ENCODE data around the gene CLRN1. TPM values are rescaled to one million over a fixed set of nuclear protein-coding genes. Genes with fewer than 3 reads are reported as not detected.

Gene CLRN1
- total RNA-seq, 1 donor from 2014 or later: not detected

- peaks cover 4% of the 10 kb centered on the region for H3K27me3 Mint-ChIP-seq
Measured at GRCh38 chr3:150942221-150942620, 30.3 kb downstream of the CLRN1 start.

GRCh38 chr3:150936693-150937092, 35.8 kb downstream of the CLRN1 start:
- H3K27ac Mint-ChIP-seq: no peak overlapping the region
- peaks cover 11% of the 10 kb centered on the region for H3K4me1 Mint-ChIP-seq (ENCODE audit: unreplicated experiment)
- no peaks in the 10 kb centered on the region for H3K9me3 Mint-ChIP-seq
- H3K36me3 Mint-ChIP-seq: no peaks in the 10 kb centered on the region
- no peak overlapping the region for H3K4me3 Mint-ChIP-seq
- TF ChIP-seq CTCF (conservative IDR thresholded peaks at IDR 0.05): no peak
- DNase-seq (ENCODE audit: extremely low spot score, unreplicated experiment): no peak
- H3K27me3 Mint-ChIP-seq: no peaks in the 10 kb centered on the region

More at GRCh38 chr3:150942221-150942620, 30.3 kb downstream of the CLRN1 start:
- no peaks in the 10 kb centered on the region for H3K9me3 Mint-ChIP-seq
- no peaks in the 10 kb centered on the region for H3K4me1 Mint-ChIP-seq (ENCODE audit: unreplicated experiment)
- no peak overlapping the region for H3K27ac Mint-ChIP-seq
- no peak for TF ChIP-seq CTCF (conservative IDR thresholded peaks at IDR 0.05)
- no peak overlapping the region for H3K4me3 Mint-ChIP-seq
- no peaks in the 10 kb centered on the region for H3K36me3 Mint-ChIP-seq
- no peak for DNase-seq (ENCODE audit: extremely low spot score, unreplicated experiment)

GRCh38 chr3:150933473-150933995, 39.0 kb downstream of the CLRN1 start:
- Mint-ChIP-seq H3K9me3 (no peaks in the 10 kb centered on the region), H3K4me3 (no peak overlapping the region), H3K27ac (peak overlapping the region; percentile 17), H3K4me1 (ENCODE audit: unreplicated experiment) (peaks cover 11% of the 10 kb centered on the region), H3K27me3 (no peaks in the 10 kb centered on the region), H3K36me3 (no peaks in the 10 kb centered on the region)
- TF ChIP-seq CTCF (conservative IDR thresholded peaks at IDR 0.05): no peak
- no peak for DNase-seq (ENCODE audit: extremely low spot score, unreplicated experiment)

DNA sequence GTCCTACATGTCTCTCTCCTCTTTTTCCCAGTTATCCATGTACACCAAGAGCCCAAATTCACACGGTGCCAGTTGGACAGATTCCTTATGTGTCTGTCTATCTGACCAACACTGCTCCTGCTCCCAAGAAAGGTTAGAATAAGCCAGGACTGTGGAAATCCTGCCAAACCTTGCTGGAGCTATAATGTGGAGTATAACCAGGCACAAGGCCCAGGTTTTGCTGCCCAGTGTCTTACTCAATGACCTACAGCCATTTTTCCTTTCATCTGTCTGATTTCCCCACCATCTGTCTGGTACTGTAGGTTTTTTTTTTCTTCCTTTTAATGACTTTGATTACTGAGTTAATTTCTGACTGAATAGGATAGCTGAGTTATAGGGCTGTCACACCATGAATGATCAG, 40.8 kb downstream of the CLRN1 start:
- Mint-ChIP-seq H3K36me3 (no peaks in the 10 kb centered on the region), H3K4me1 (ENCODE audit: unreplicated experiment) (peaks cover 11% of the 10 kb centered on the region), H3K27ac (no peak overlapping the region), H3K27me3 (peaks cover 3% of the 10 kb centered on the region), H3K9me3 (no peaks in the 10 kb centered on the region), H3K4me3 (no peak overlapping the region)
- no peak for DNase-seq (ENCODE audit: extremely low spot score, unreplicated experiment)
- TF ChIP-seq CTCF (conservative IDR thresholded peaks at IDR 0.05): no peak

DNA sequence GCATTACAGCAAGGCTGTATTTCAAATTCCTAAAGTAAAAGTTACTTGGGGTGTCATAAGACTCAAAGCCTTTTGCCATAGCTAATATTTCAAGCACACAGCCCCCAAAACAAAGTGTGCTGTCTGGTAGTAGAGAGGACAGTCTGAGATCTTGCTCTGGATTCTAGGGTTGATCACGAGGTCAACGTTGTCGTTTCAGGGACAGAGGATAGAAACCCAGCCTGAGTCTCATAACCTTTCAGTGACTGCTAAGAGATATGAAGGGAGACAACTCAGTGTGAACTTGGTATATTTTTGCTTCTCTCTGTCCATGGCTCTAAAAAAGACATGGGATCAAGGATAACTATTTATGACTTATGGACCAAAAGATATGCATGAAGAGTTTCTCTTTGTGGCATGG, 41.7 kb downstream of the CLRN1 start:
- Mint-ChIP-seq H3K27me3 (peaks cover 4% of the 10 kb centered on the region), H3K4me1 (ENCODE audit: unreplicated experiment) (peaks cover 11% of the 10 kb centered on the region), H3K36me3 (no peaks in the 10 kb centered on the region), H3K4me3 (no peak overlapping the region), H3K27ac (no peak overlapping the region), H3K9me3 (no peaks in the 10 kb centered on the region)
- TF ChIP-seq CTCF (conservative IDR thresholded peaks at IDR 0.05): no peak
- no peak for DNase-seq (ENCODE audit: extremely low spot score, unreplicated experiment)

GRCh38 chr3:150928234-150928633, 44.3 kb downstream of the CLRN1 start:
- DNase-seq (ENCODE audit: extremely low spot score, unreplicated experiment): no peak
- Mint-ChIP-seq H3K9me3 (no peaks in the 10 kb centered on the region), H3K36me3 (no peaks in the 10 kb centered on the region), H3K4me3 (no peak overlapping the region), H3K27me3 (peaks cover 13% of the 10 kb centered on the region), H3K4me1 (ENCODE audit: unreplicated experiment) (peaks cover 3% of the 10 kb centered on the region), H3K27ac (no peak overlapping the region)
- TF ChIP-seq CTCF (conservative IDR thresholded peaks at IDR 0.05): no peak
